SKM-1 (cell line): ENCODE results near the gene KAZN.
A peak's percentile ranks its signal among the peaks of the same experiment; 100 is the strongest.

ENCODE experiments used
- DNase-seq: peaks from one replicate; lab custom pipeline; 2025; ENCODE audit not compliant: unreplicated experiment; lab: John Stamatoyannopoulos, UW

Gene KAZN

GRCh38 chr1:15094719-15095495 lies 496.4 kb downstream of the KAZN start:
- DNase-seq: no peak

- DNase-seq: no peak
Observed at GRCh38 chr1:15095496-15095875, 497.0 kb downstream of the KAZN start.

DNA sequence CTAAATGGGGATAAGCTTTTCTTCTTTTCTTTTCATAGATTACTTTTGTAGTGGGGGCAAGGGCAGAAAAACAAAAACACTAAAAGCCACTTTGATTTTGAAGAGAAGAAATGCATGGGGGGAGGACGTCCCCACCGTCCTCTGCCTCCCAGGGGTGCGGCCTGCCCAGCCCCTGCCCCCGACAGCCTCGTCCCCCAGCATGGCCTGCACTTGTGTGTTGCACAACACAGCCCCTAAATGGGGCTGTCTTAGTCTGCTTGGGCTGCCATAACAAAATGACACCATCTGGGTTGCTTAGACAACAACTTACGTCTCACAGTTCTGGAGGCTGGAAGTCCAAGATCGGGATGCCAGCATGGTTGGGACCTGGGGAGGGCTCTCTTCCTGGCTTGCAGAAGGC lies 497.8 kb downstream of the KAZN start:
- no peak for DNase-seq

- no peak for DNase-seq
Observed at GRCh38 chr1:15098176-15099125, 500.0 kb downstream of the KAZN start.

DNA sequence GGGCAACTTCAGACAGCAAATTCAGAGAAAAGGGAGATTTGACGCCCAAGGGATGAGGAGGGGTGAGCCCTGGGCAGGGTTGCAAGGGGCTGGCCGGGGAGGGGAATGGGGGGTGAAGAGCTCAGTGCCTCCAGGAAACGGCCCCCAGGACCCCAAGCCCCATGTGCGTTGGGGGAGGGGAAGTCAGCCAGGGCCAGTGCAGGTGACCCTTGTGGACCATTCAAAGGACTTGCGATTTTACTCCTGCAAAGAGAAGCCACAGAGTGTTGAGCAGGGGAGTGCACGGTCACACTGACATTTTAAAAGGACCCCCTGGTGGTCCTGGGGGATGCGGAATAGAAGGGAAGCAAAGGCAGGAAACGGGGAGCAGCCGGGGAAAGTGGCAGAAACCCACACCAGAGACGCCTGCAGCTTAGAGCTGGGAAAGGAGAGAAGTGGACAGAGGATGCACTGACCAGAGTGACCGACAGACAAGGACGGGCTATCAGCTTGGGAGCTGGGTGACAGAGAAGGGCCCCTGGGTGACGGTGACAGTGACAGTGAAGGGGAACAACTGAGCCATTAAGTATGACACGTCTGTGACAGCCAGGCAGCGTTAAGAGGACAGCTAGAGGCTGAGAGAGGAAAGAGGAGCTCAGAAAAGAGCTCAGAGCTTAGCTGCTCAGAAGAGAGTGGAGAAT lies 501.1 kb downstream of the KAZN start:
- no peak for DNase-seq

DNA sequence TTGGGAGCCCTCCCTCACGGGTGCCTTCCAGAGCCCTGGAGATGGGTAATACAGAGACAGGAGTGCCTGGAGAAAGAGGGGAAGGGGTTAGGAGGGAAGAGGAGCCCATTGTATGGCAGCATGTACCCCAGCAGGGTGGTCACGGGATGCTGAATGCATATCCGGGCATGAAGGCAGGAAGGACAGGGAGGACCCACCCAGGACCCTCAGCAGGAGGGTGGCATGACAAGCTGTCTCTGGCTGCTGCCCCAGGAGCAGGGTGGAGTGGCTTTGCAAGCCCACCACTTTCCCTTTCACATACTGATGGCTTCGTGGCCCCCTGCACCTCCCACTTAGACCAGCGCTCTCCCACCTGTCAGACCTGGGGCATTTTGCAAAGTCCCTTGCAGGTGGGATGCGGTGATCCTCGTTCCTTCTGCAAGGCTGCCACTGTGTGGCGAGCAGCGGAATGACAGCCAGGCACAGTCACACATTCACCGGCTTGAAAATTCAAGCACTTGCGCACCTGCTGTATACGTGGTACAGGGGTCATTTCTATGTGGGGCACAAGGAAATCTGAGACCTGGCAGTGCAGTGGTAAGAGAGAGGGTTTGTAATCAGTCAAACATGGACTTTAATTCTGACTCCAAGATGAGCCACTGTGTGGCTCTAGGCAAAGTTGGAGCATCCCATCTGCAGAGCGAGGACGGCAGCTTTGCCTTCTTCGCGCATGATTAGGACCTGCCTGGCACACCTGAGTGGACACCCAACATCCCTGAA lies 501.8 kb downstream of the KAZN start:
- peak; percentile 28 for DNase-seq

DNA sequence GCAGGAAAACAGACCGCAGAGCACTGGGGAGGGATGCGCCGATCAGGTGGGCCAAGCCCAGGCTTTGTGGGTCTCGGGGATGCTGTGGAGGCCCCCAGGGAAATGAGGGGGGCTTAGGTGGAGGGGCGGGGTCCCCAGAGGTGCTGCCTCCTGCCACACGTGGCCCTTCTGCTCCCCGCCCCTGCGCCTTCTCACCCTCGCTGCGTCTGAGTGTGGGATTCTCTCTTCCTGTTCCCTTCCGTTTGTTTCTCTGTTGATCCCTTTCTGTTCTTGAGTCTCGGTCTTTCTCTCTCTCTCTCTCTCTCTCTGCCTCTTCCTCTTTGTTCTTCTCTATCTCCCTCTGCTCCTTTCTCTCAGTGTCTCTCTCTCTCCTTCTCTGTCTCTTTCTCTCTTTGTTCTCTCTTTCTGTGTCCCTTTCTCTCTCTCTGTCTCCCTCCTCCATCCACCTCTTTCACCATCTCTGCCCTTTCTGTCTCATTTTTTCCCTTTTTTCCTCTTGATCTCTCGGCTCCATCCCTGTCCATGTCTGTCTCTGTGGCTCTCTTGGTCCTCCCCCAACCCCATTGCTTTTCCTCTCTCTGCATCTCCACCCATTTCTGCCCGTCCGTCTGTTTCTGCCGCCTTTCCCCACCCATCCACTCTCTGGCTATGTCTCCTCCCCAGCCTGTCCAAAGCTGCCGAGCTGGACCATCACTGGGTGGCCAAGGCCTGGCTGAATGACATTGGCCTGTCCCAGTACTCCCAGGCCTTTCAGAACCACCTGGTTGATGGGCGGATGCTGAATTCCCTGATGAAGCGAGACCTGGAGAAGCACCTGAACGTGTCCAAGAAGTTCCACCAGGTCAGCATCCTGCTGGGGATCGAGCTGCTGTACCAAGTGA lies 502.6 kb downstream of the KAZN start:
- no peak for DNase-seq

GRCh38 chr1:15101801-15102200 lies 503.3 kb downstream of the KAZN start:
- no peak for DNase-seq

GRCh38 chr1:15102646-15103045 lies 504.2 kb downstream of the KAZN start:
- DNase-seq: no peak

GRCh38 chr1:15103211-15103610 lies 504.7 kb downstream of the KAZN start:
- DNase-seq: no peak

DNA sequence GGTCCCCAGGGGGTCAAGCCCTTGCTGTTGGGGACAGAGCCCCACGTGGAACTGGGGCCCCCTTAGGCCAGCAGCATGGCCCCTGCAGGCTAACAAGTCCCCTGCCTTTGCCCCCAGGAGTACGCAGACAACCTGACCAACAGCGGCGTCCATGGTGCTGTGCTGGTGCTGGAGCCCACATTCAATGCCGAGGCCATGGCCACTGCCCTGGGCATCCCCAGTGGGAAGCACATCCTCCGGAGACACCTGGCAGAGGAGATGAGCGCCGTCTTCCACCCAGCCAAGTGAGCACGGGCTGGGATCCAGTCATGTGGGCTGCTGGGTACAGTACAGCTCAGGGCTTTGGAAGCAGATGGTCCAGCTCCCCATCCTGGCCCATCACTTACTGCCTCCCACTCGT lies 505.4 kb downstream of the KAZN start:
- DNase-seq: no peak

GRCh38 chr1:15104768-15105167 lies 506.3 kb downstream of the KAZN start:
- DNase-seq: no peak

DNA sequence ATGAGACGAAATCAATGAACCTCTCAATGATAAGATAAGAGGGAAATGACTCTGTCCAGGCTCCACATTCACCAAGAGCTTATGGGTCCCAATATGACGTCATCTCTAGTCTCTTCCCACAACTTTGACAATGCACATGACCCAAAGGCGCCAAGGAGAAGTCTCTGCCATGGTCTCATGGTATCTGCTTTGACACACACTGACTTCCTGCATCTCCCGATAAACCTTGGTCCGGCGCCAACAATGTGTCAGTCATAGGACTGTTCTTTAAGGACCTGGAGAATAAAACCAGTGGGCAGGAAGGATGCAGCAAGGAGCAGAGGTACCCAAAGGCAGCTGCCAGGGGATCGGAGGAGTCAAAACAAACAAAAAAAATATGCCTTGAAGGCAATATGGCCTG lies 508.1 kb downstream of the KAZN start:
- DNase-seq: no peak

DNA sequence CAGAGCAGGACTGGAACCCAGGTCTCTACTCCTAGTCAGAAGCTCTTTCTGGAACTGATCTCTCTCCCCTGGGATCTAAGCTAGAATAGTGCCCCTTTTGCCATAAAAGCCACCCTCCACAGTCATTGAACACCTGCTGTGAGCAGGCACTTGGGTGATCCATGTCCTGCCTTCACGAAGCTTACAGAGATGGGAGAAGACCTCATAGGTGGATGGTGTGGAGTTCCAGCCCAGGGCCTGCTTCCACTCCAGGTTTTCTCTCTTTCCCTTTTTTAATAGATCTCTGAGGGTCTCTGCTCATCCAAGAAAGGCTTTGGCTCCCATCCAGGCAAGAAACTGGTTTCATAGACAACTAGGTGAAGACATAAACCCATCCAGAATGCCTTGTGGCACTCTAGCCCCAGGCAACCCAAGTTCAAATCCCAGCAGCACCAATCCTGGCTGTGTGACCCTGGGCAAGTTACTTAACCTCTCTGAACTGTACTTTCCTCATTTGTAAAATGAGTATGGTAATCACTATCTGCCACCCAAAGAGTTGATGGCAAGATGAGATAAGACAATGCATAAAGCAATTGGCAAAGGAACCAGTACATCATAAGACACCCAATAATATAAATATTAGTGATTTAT lies 508.7 kb downstream of the KAZN start:
- no peak for DNase-seq

- DNase-seq: no peak
Observed at GRCh38 chr1:15107911-15108310, 509.4 kb downstream of the KAZN start.

DNA sequence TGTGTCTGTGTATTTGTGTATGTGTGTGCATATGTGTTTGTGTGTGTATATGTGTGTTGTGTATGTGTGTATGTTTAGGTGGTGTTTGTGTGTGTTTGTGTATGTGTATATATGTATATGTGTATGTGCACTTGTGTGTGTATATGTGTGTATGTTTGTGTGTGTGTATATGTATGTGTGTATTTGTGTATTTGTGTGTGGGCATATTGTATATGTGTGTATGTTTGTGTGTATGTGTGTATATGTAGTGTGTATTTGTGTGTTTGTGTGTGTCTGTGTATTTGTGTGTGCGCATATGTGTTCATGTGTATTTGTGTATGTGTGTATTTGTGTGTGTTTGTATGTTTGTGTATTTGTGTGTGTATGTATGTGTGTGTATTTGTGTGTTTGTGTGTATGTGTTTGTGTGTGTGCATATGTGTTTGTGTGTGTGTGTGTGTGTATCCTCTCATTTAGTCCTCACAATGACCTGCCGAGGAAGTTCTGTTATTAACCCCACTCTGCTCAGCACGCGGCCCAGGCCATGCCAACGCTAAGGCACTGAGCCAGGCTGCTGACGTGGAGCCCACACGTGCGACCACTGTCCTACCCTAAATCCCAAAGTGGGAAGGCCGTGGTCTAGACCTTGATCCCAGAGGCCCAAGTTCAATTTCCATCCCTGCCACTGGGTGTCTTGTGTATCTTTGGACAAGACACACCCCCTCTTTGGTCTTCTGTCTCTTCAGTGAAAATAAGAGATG lies 511.8 kb downstream of the KAZN start:
- DNase-seq: no peak

- no peak for DNase-seq
Observed at GRCh38 chr1:15110867-15111230, 512.4 kb downstream of the KAZN start.

GRCh38 chr1:15113146-15113545 lies 514.7 kb downstream of the KAZN start:
- DNase-seq: no peak

GRCh38 chr1:15114884-15115283 lies 516.4 kb downstream of the KAZN start:
- no peak for DNase-seq
